Measurements from ENCODE around the gene LHX6.

DNA sequence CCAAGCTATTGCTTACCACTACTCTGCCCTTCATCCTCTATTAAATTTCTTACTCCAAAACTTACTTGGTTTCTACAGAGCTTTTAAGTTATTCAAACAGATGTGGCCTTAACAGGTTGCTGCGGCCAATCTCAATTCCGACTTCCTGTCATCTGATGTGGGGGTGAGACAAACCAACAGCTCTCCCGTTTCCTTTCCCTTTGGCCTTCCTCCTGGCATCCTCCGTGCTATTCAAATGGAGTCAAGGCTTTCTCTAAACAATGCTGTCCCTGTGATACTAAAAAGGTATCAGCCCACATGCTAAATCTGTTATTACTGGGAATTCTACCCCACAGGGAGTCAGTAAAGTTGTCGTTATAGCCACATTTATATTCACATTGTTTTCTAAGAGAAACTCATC lies 24.0 kb upstream of the LHX6 start:
- TF ChIP-seq, protein P1, sequence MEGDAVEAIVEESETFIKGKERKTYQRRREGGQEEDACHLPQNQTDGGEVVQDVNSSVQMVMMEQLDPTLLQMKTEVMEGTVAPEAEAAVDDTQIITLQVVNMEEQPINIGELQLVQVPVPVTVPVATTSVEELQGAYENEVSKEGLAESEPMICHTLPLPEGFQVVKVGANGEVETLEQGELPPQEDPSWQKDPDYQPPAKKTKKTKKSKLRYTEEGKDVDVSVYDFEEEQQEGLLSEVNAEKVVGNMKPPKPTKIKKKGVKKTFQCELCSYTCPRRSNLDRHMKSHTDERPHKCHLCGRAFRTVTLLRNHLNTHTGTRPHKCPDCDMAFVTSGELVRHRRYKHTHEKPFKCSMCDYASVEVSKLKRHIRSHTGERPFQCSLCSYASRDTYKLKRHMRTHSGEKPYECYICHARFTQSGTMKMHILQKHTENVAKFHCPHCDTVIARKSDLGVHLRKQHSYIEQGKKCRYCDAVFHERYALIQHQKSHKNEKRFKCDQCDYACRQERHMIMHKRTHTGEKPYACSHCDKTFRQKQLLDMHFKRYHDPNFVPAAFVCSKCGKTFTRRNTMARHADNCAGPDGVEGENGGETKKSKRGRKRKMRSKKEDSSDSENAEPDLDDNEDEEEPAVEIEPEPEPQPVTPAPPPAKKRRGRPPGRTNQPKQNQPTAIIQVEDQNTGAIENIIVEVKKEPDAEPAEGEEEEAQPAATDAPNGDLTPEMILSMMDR (IDR thresholded peaks at IDR 0.05; ENCODE audit: insufficient read depth, low read length): no peak
- no peak for TF ChIP-seq POLR2AphosphoS5 (IDR thresholded peaks at IDR 0.05; ENCODE audit: low read depth)
